ENCODE results near the gene CPED1. TPM values are rescaled to one million over a fixed set of nuclear protein-coding genes. Genes with fewer than 3 reads are reported as not detected.

The CPED1 gene
- total RNA-seq, 3 donors from 2014 or later (not counting 1 experiment from before 2014, with no cell fraction given), result 0.50 to 1.3 (median 0.96) TPM

GRCh38 chr7:121043314-121044234 is 55.1 kb downstream of the CPED1 start:
- Histone ChIP-seq H3K4me3 (ENCODE audit: low read length) (no peak overlapping the region), H3K9me3 (ENCODE audit: control insufficient read depth, insufficient read depth, low read length) (no peaks in the 10 kb centered on the region), H3K27ac (ENCODE audit: low read length) (no peak overlapping the region), H3K27me3 (ENCODE audit: control insufficient read depth, insufficient read depth, low read length) (no peaks in the 10 kb centered on the region), H3K4me1 (ENCODE audit: control insufficient read depth, insufficient read depth, low read length) (no peaks in the 10 kb centered on the region), H3K36me3 (ENCODE audit: control insufficient read depth, insufficient read depth, low read length) (no peaks in the 10 kb centered on the region)
- no peak for TF ChIP-seq CTCF (IDR thresholded peaks at IDR 0.05)
- H3K36me3 Mint-ChIP-seq, result no peaks in the 10 kb centered on the region
- DNase-seq (no peak), ATAC-seq (no peak)
- H3K4me3 Mint-ChIP-seq, result no peak overlapping the region
- no peaks in the 10 kb centered on the region for H3K4me1 Mint-ChIP-seq
- H3K9me3 Mint-ChIP-seq, result no peaks in the 10 kb centered on the region
- peaks cover 0 to 10% of the 10 kb centered on the region in 2 donors for H3K27me3 Mint-ChIP-seq (ENCODE audit: low read depth in 2 of 2)
- intact Hi-C loops (cut with micrococcal nuclease), result no loop called here
- H3K27ac Mint-ChIP-seq, result no peak overlapping the region
- 88% methylated on average over 4 of the region's 4 CpGs for WGBS (ENCODE audit: insufficient coverage)

GRCh38 chr7:121045090-121045489 is 56.6 kb downstream of the CPED1 start:
- H3K27me3 Mint-ChIP-seq (ENCODE audit: low read depth in 2 of 2), result peaks cover 0 to 10% of the 10 kb centered on the region in 2 donors
- no peak for TF ChIP-seq CTCF (IDR thresholded peaks at IDR 0.05)
- no peak overlapping the region for H3K27ac Mint-ChIP-seq
- no peak for ATAC-seq
- H3K36me3 Mint-ChIP-seq, result no peaks in the 10 kb centered on the region
- Histone ChIP-seq H3K27ac (ENCODE audit: low read length) (no peak overlapping the region), H3K36me3 (ENCODE audit: control insufficient read depth, insufficient read depth, low read length) (no peaks in the 10 kb centered on the region), H3K27me3 (ENCODE audit: control insufficient read depth, insufficient read depth, low read length) (no peaks in the 10 kb centered on the region), H3K4me3 (ENCODE audit: low read length) (no peak overlapping the region), H3K4me1 (ENCODE audit: control insufficient read depth, insufficient read depth, low read length) (no peaks in the 10 kb centered on the region), H3K9me3 (ENCODE audit: control insufficient read depth, insufficient read depth, low read length) (no peaks in the 10 kb centered on the region)
- intact Hi-C loops (cut with micrococcal nuclease), result no loop called here
- DNase-seq, result no peak
- no peaks in the 10 kb centered on the region for H3K4me1 Mint-ChIP-seq
- WGBS (ENCODE audit: insufficient coverage), result 94% methylated on average over 1 of the region's 1 CpG
- H3K4me3 Mint-ChIP-seq, result no peak overlapping the region
- no peaks in the 10 kb centered on the region for H3K9me3 Mint-ChIP-seq

GRCh38 chr7:121046009-121046408 is 57.5 kb downstream of the CPED1 start:
- 78% methylated on average over 2 of the region's 4 CpGs for WGBS (ENCODE audit: insufficient coverage)
- TF ChIP-seq CTCF (IDR thresholded peaks at IDR 0.05), result no peak
- Mint-ChIP-seq H3K27me3 (ENCODE audit: low read depth in 2 of 2) (peaks cover 0 to 12% of the 10 kb centered on the region in 2 donors), H3K9me3 (no peaks in the 10 kb centered on the region), H3K27ac (no peak overlapping the region), H3K36me3 (no peaks in the 10 kb centered on the region), H3K4me1 (no peaks in the 10 kb centered on the region), H3K4me3 (no peak overlapping the region)
- Histone ChIP-seq H3K27me3 (ENCODE audit: control insufficient read depth, insufficient read depth, low read length) (no peaks in the 10 kb centered on the region), H3K27ac (ENCODE audit: low read length) (no peak overlapping the region), H3K4me3 (ENCODE audit: low read length) (no peak overlapping the region), H3K4me1 (ENCODE audit: control insufficient read depth, insufficient read depth, low read length) (no peaks in the 10 kb centered on the region), H3K9me3 (ENCODE audit: control insufficient read depth, insufficient read depth, low read length) (no peaks in the 10 kb centered on the region), H3K36me3 (ENCODE audit: control insufficient read depth, insufficient read depth, low read length) (no peaks in the 10 kb centered on the region)
- intact Hi-C loops (cut with micrococcal nuclease), result no loop called here
- no peak for DNase-seq
- no peak for ATAC-seq

Measured in natural killer cell (primary cell).